ENCODE results near the gene UBR3. TPM values are rescaled to one million over a fixed set of nuclear protein-coding genes. Genes with fewer than 3 reads are reported as not detected.

UBR3 gene
- total and polyA plus RNA-seq, 3 experiments from 2014 or later: 8.5 to 22.1 (median 21.9) TPM

DNA sequence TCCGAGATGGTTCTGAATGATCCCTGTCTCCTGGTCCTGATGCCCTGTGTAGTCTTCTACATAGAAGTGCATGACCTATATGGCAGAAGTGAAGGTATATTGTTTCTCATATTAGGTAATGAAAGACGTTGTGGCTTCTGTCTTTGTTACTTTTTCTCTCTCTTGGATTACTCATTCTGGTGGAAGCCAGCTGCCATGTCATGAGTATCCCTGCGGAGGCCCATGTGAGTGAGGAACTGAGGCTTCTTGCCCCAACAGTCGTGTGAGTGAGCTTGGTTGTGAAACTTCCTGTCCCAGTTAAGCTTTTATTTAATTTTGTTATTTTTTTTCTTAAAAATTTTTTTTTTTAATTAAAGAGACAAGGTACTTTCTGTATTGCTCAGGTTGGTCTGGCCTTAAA is 134.7 kb downstream of the UBR3 start:
- no peak for DNase-seq
- H3K4me3 ChIP-seq (ENCODE audit: low read length): no peak overlapping the region
- no peak overlapping the region for H3K27ac ChIP-seq (ENCODE audit: low read depth, low read length)
- peaks cover 21 to 72% (median 25%) of the 10 kb centered on the region in 3 donors for H3K36me3 Mint-ChIP-seq
- ChIA-PET POLR2A (no interaction called here), CTCF (no interaction called here)
- peaks cover 5 to 7% (median 6%) of the 10 kb centered on the region in 3 donors for H3K4me1 Mint-ChIP-seq
- H3K9me3 ChIP-seq (ENCODE audit: low read length): no peaks in the 10 kb centered on the region
- H3K27ac Mint-ChIP-seq: peak overlapping the region in 4 of 8 donors; percentile 29 to 61 (median 38)
- no peak overlapping the region for H3K4me3 Mint-ChIP-seq
- H3K36me3 ChIP-seq (ENCODE audit: insufficient read depth, low read length): peaks cover 26% of the 10 kb centered on the region
- H3K27me3 ChIP-seq (ENCODE audit: insufficient read depth, low read length, poor library complexity, severe bottlenecking): no peaks in the 10 kb centered on the region
- H3K9me3 Mint-ChIP-seq: peaks cover 0 to 3% (median 0%) of the 10 kb centered on the region in 5 donors
- no peaks in the 10 kb centered on the region for H3K27me3 Mint-ChIP-seq
- H3K4me1 ChIP-seq (ENCODE audit: insufficient read depth, low read length): no peaks in the 10 kb centered on the region

DNA sequence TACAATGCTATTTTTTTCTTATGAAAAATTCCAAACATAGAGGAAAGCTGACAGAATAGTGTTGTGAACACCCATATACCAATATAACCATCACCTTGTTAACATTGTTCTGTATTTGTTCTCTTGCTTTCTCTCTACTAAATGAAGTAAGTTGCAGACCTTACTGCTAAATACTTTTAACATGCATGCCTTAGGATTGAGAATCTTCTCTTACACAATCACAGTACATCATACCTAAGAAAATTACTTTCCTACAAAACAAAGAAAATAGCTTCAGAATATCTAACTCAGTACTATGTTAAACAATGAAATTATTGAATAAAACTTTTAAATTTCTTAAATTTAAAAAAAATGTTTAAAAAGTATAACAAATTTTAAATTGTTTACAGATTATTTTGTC is 136.5 kb downstream of the UBR3 start:
- Mint-ChIP-seq H3K36me3 (peaks cover 17 to 64% (median 27%) of the 10 kb centered on the region in 3 donors), H3K4me3 (no peak overlapping the region), H3K27ac (peak overlapping the region in 1 of 8 donors; percentile 4), H3K4me1 (peaks cover 5 to 7% (median 6%) of the 10 kb centered on the region in 3 donors), H3K27me3 (no peaks in the 10 kb centered on the region), H3K9me3 (no peaks in the 10 kb centered on the region)
- ChIA-PET CTCF (no interaction called here), POLR2A (no interaction called here)
- Histone ChIP-seq H3K4me1 (ENCODE audit: insufficient read depth, low read length) (no peaks in the 10 kb centered on the region), H3K27ac (ENCODE audit: low read depth, low read length) (no peak overlapping the region), H3K36me3 (ENCODE audit: insufficient read depth, low read length) (peaks cover 20% of the 10 kb centered on the region), H3K4me3 (ENCODE audit: low read length) (no peak overlapping the region), H3K27me3 (ENCODE audit: insufficient read depth, low read length, poor library complexity, severe bottlenecking) (no peaks in the 10 kb centered on the region), H3K9me3 (ENCODE audit: low read length) (no peaks in the 10 kb centered on the region)
- no peak for DNase-seq

- Mint-ChIP-seq H3K9me3 (peaks cover 0 to 3% (median 0%) of the 10 kb centered on the region in 5 donors), H3K4me3 (no peak overlapping the region), H3K27me3 (no peaks in the 10 kb centered on the region), H3K27ac (peak overlapping the region in 2 of 8 donors; percentile 13 to 61), H3K4me1 (peaks cover 5 to 7% (median 6%) of the 10 kb centered on the region in 3 donors), H3K36me3 (peaks cover 23 to 61% (median 31%) of the 10 kb centered on the region in 3 donors)
- peaks cover 20% of the 10 kb centered on the region for H3K36me3 ChIP-seq (ENCODE audit: insufficient read depth, low read length)
- POLR2A ChIA-PET: no interaction called here
- H3K9me3 ChIP-seq (ENCODE audit: low read length): no peaks in the 10 kb centered on the region
- no peak overlapping the region for H3K27ac ChIP-seq (ENCODE audit: low read depth, low read length)
- H3K27me3 ChIP-seq (ENCODE audit: insufficient read depth, low read length, poor library complexity, severe bottlenecking): no peaks in the 10 kb centered on the region
- CTCF ChIA-PET: no interaction called here
- DNase-seq: no peak
- no peak overlapping the region for H3K4me3 ChIP-seq (ENCODE audit: low read length)
- H3K4me1 ChIP-seq (ENCODE audit: insufficient read depth, low read length): no peaks in the 10 kb centered on the region
Observed at GRCh38 chr2:169964740-169965139, 137.5 kb downstream of the UBR3 start.

- CTCF ChIA-PET: no interaction called here
- Mint-ChIP-seq H3K4me1 (peaks cover 5 to 7% (median 6%) of the 10 kb centered on the region in 3 donors), H3K36me3 (peaks cover 27 to 63% (median 35%) of the 10 kb centered on the region in 3 donors), H3K27ac (no peak overlapping the region), H3K4me3 (no peak overlapping the region), H3K9me3 (peaks cover 0 to 5% (median 0%) of the 10 kb centered on the region in 5 donors), H3K27me3 (no peaks in the 10 kb centered on the region)
- no peaks in the 10 kb centered on the region for H3K9me3 ChIP-seq (ENCODE audit: low read length)
- H3K4me3 ChIP-seq (ENCODE audit: low read length): no peak overlapping the region
- no peak overlapping the region for H3K27ac ChIP-seq (ENCODE audit: low read depth, low read length)
- POLR2A ChIA-PET: no interaction called here
- peaks cover 20% of the 10 kb centered on the region for H3K36me3 ChIP-seq (ENCODE audit: insufficient read depth, low read length)
- no peak for DNase-seq
- H3K4me1 ChIP-seq (ENCODE audit: insufficient read depth, low read length): no peaks in the 10 kb centered on the region
- no peaks in the 10 kb centered on the region for H3K27me3 ChIP-seq (ENCODE audit: insufficient read depth, low read length, poor library complexity, severe bottlenecking)
Observed at GRCh38 chr2:169965495-169965894, 138.2 kb downstream of the UBR3 start.

GRCh38 chr2:169966454-169966853 is 139.2 kb downstream of the UBR3 start:
- Mint-ChIP-seq H3K4me3 (no peak overlapping the region), H3K27ac (no peak overlapping the region)

GRCh38 chr2:169968743-169969142 is 141.5 kb downstream of the UBR3 start:
- Histone ChIP-seq H3K27ac (ENCODE audit: low read depth, low read length) (no peak overlapping the region), H3K36me3 (ENCODE audit: insufficient read depth, low read length) (peaks cover 16% of the 10 kb centered on the region), H3K9me3 (ENCODE audit: low read length) (no peaks in the 10 kb centered on the region), H3K27me3 (ENCODE audit: insufficient read depth, low read length, poor library complexity, severe bottlenecking) (no peaks in the 10 kb centered on the region), H3K4me3 (ENCODE audit: low read length) (no peak overlapping the region), H3K4me1 (ENCODE audit: insufficient read depth, low read length) (no peaks in the 10 kb centered on the region)
- Mint-ChIP-seq H3K9me3 (peaks cover 0 to 5% (median 3%) of the 10 kb centered on the region in 5 donors), H3K27me3 (no peaks in the 10 kb centered on the region), H3K4me3 (no peak overlapping the region), H3K4me1 (no peaks in the 10 kb centered on the region), H3K27ac (no peak overlapping the region), H3K36me3 (peaks cover 28 to 52% (median 34%) of the 10 kb centered on the region in 3 donors)
- POLR2A ChIA-PET: no interaction called here
- CTCF ChIA-PET: no interaction called here
- DNase-seq: no peak

More at GRCh38 chr2:169966454-169966853, 139.2 kb downstream of the UBR3 start:
- peaks cover 0 to 5% (median 0%) of the 10 kb centered on the region in 5 donors for H3K9me3 Mint-ChIP-seq
- no peaks in the 10 kb centered on the region for H3K9me3 ChIP-seq (ENCODE audit: low read length)
- no peaks in the 10 kb centered on the region for H3K27me3 Mint-ChIP-seq
- H3K27me3 ChIP-seq (ENCODE audit: insufficient read depth, low read length, poor library complexity, severe bottlenecking): no peaks in the 10 kb centered on the region
- ChIA-PET CTCF (no interaction called here), POLR2A (no interaction called here)
- H3K36me3 Mint-ChIP-seq: peaks cover 27 to 59% (median 29%) of the 10 kb centered on the region in 3 donors
- H3K4me1 ChIP-seq (ENCODE audit: insufficient read depth, low read length): no peaks in the 10 kb centered on the region
- peaks cover 19% of the 10 kb centered on the region for H3K36me3 ChIP-seq (ENCODE audit: insufficient read depth, low read length)
- no peak overlapping the region for H3K4me3 ChIP-seq (ENCODE audit: low read length)
- H3K27ac ChIP-seq (ENCODE audit: low read depth, low read length): no peak overlapping the region
- peaks cover 4 to 5% (median 5%) of the 10 kb centered on the region in 3 donors for H3K4me1 Mint-ChIP-seq
- DNase-seq: no peak

DNA sequence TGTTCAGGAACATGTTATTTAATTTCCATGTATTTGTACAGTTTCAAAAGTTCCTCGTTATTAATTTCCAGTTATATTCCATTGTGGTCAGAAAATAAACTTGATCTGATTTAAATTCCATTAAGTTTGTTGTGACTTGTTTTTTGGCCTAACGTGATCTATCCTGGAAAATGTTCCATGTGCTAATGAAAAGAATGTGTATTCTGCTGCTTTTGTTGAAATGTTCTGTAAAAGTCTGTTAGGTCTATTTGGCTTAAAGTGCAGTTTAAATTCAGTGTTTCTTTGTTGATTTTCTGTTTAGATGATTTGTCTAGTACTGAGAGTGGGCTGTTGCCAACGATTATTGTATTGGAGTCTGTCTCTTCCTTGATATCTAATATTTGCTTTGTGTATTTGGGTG is 148.0 kb downstream of the UBR3 start:
- Mint-ChIP-seq H3K4me3 (no peak overlapping the region), H3K9me3 (peaks cover 33 to 36% (median 35%) of the 10 kb centered on the region in 5 donors), H3K36me3 (peaks cover 49 to 65% (median 56%) of the 10 kb centered on the region in 3 donors)

GRCh38 chr2:169976335-169976851 is 149.1 kb downstream of the UBR3 start:
- H3K4me3 ChIP-seq (ENCODE audit: low read length): no peak overlapping the region
- H3K27me3 ChIP-seq (ENCODE audit: insufficient read depth, low read length, poor library complexity, severe bottlenecking): no peaks in the 10 kb centered on the region
- peaks cover 3 to 14% (median 7%) of the 10 kb centered on the region in 3 donors for H3K4me1 Mint-ChIP-seq
- peaks cover 10% of the 10 kb centered on the region for H3K36me3 ChIP-seq (ENCODE audit: insufficient read depth, low read length)
- ChIA-PET POLR2A (no interaction called here), CTCF (no interaction called here)
- H3K9me3 ChIP-seq (ENCODE audit: low read length): peaks cover 5% of the 10 kb centered on the region
- no peak overlapping the region for H3K4me3 Mint-ChIP-seq
- H3K9me3 Mint-ChIP-seq: peaks cover 33 to 36% (median 35%) of the 10 kb centered on the region in 5 donors
- H3K4me1 ChIP-seq (ENCODE audit: insufficient read depth, low read length): no peaks in the 10 kb centered on the region
- no peak for DNase-seq
- peaks cover 51 to 68% (median 56%) of the 10 kb centered on the region in 3 donors for H3K36me3 Mint-ChIP-seq
- H3K27ac ChIP-seq (ENCODE audit: low read depth, low read length): no peak overlapping the region
- no peak overlapping the region for H3K27ac Mint-ChIP-seq
- no peaks in the 10 kb centered on the region for H3K27me3 Mint-ChIP-seq

More for the DNA sequence above, 148.0 kb downstream of the UBR3 start:
- no peaks in the 10 kb centered on the region for H3K4me1 ChIP-seq (ENCODE audit: insufficient read depth, low read length)
- H3K36me3 ChIP-seq (ENCODE audit: insufficient read depth, low read length): peaks cover 10% of the 10 kb centered on the region
- CTCF ChIA-PET: no interaction called here
- POLR2A ChIA-PET: no interaction called here
- no peak overlapping the region for H3K4me3 ChIP-seq (ENCODE audit: low read length)
- H3K27ac Mint-ChIP-seq: peak overlapping the region in 1 of 8 donors; percentile 4
- no peaks in the 10 kb centered on the region for H3K27me3 ChIP-seq (ENCODE audit: insufficient read depth, low read length, poor library complexity, severe bottlenecking)
- no peaks in the 10 kb centered on the region for H3K27me3 Mint-ChIP-seq
- DNase-seq: no peak
- H3K4me1 Mint-ChIP-seq: peaks cover 0 to 8% (median 0%) of the 10 kb centered on the region in 3 donors
- H3K27ac ChIP-seq (ENCODE audit: low read depth, low read length): no peak overlapping the region
- H3K9me3 ChIP-seq (ENCODE audit: low read length): peaks cover 5% of the 10 kb centered on the region
